ENCODE data around the gene PSMG3.

PSMG3 gene

DNA sequence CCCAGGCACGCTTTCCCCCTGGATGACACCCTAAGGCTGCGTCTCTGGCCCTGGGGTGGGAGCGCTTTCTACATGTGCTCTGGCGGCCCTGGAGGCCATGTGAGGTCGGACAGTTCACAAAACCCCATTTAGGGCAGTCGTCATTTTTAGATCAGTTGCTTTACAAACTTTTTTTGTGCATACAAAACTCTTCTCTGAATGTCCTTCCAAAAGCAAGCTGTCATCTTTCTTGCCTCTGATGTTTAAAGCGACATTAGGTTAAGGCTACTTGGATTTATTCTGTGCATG lies 33.4 kb downstream of the PSMG3 start:
- Histone ChIP-seq H3K27ac (no peak overlapping the region), H3K27me3 (ENCODE audit: insufficient read depth, low read depth) (no peaks in the 10 kb centered on the region), H3K4me2 (no peak overlapping the region), H3K9ac (no peak overlapping the region), H3K4me3 (IDR thresholded peaks at IDR 0.05; ENCODE audit: insufficient read depth, low read depth, low read length) (no peak overlapping the region), H3K79me2 (ENCODE audit: insufficient read depth, low read depth) (peaks cover 67% of the 10 kb centered on the region), H2AFZ (ENCODE audit: low read depth) (no peak overlapping the region), H3K36me3 (ENCODE audit: insufficient read depth) (no peaks in the 10 kb centered on the region; the same call in 1 of the 2 replicates), H4K20me1 (ENCODE audit: insufficient read depth) (peaks cover 2% of the 10 kb centered on the region; the same call in 1 of the 2 replicates), H3K4me1 (ENCODE audit: low read depth, poor library complexity, severe bottlenecking) (peaks cover 8% of the 10 kb centered on the region)
- TF ChIP-seq, protein P1, sequence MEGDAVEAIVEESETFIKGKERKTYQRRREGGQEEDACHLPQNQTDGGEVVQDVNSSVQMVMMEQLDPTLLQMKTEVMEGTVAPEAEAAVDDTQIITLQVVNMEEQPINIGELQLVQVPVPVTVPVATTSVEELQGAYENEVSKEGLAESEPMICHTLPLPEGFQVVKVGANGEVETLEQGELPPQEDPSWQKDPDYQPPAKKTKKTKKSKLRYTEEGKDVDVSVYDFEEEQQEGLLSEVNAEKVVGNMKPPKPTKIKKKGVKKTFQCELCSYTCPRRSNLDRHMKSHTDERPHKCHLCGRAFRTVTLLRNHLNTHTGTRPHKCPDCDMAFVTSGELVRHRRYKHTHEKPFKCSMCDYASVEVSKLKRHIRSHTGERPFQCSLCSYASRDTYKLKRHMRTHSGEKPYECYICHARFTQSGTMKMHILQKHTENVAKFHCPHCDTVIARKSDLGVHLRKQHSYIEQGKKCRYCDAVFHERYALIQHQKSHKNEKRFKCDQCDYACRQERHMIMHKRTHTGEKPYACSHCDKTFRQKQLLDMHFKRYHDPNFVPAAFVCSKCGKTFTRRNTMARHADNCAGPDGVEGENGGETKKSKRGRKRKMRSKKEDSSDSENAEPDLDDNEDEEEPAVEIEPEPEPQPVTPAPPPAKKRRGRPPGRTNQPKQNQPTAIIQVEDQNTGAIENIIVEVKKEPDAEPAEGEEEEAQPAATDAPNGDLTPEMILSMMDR (conservative IDR thresholded peaks at IDR 0.05; ENCODE audit: low read depth, low read length) = no peak

GRCh38 chr7:1535701-1536454 lies 34.0 kb downstream of the PSMG3 start:
- no peaks in the 10 kb centered on the region; the same call in 1 of the 2 replicates for H3K36me3 ChIP-seq (ENCODE audit: insufficient read depth)
- peaks cover 8% of the 10 kb centered on the region for H3K4me1 ChIP-seq (ENCODE audit: low read depth, poor library complexity, severe bottlenecking)
- H4K20me1 ChIP-seq (ENCODE audit: insufficient read depth) = peaks cover 2% of the 10 kb centered on the region; the same call in 1 of the 2 replicates
- H2AFZ ChIP-seq (ENCODE audit: low read depth) = no peak overlapping the region
- H3K79me2 ChIP-seq (ENCODE audit: insufficient read depth, low read depth) = peaks cover 69% of the 10 kb centered on the region
- H3K27me3 ChIP-seq (ENCODE audit: insufficient read depth, low read depth) = no peaks in the 10 kb centered on the region
- H3K27ac ChIP-seq = no peak overlapping the region
- H3K9ac ChIP-seq = no peak overlapping the region
- TF ChIP-seq, protein P1 (conservative IDR thresholded peaks at IDR 0.05; ENCODE audit: low read depth, low read length) = no peak
- no peak overlapping the region for H3K4me3 ChIP-seq (IDR thresholded peaks at IDR 0.05; ENCODE audit: insufficient read depth, low read depth, low read length)
- H3K4me2 ChIP-seq = no peak overlapping the region

DNA sequence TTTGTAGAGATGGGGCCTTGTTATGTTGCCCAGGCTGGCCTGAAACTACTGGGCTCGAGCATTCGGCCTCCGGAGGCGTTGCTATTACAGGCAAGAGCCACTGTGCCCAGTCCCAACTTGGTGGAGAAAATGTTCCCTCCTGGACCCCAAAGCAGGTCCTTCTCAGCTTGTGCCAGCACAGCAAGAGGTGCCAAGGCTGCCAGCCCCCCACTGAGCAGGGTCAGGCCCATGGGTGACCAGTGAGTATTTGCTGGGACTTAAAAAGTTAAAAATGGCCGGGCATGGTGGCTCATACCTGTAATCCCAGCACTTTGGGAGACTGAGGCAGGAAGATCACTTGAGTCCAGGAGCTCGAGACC lies 34.8 kb downstream of the PSMG3 start:
- H4K20me1 ChIP-seq (ENCODE audit: insufficient read depth) = peaks cover 2% of the 10 kb centered on the region; the same call in 1 of the 2 replicates
- no peaks in the 10 kb centered on the region for H3K27me3 ChIP-seq (ENCODE audit: insufficient read depth, low read depth)
- no peaks in the 10 kb centered on the region; the same call in 1 of the 2 replicates for H3K36me3 ChIP-seq (ENCODE audit: insufficient read depth)

DNA sequence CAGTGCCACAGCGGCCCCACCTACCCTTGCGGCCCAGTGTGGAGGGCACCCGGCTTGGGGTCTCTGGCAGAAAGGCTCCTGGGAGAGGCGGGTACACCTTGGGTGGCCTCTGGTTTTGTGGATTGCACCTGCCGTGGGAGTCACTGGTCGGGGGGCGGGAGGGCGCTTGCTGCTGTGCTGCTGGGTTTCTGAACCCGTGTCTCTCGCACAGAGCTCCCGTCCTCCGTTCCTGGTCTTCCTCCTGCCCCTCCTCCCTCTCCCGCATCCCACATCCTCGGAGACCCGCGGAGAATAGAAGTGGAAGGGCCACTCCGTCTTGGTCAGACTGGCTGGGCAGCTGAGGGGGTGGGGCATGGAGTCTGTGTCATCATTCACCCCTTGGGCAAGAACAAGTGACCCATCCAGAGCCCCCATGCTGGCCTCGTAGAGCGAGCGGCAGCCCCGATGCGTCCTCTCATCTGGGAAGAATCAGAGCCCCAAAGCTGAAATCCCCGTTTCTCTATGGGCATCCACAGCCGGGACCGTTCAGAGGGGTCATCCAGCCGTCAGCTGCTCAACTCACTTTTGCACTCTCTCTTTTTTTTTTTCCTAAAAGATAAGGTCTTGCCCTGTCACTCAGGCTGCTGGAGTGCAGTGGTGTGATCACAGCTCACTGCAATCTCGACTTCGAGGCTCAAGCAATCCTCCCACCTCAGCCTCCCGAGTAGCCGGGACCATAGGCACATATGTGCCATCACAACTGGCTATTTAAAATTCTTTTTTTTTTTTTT lies 35.3 kb downstream of the PSMG3 start:
- no peaks in the 10 kb centered on the region; the same call in 1 of the 2 replicates for H3K36me3 ChIP-seq (ENCODE audit: insufficient read depth)
- peaks cover 8% of the 10 kb centered on the region for H3K4me1 ChIP-seq (ENCODE audit: low read depth, poor library complexity, severe bottlenecking)
- peaks cover 69% of the 10 kb centered on the region for H3K79me2 ChIP-seq (ENCODE audit: insufficient read depth, low read depth)
- peaks cover 2% of the 10 kb centered on the region; the same call in 1 of the 2 replicates for H4K20me1 ChIP-seq (ENCODE audit: insufficient read depth)
- no peak overlapping the region for H3K4me2 ChIP-seq
- no peak overlapping the region for H3K9ac ChIP-seq
- no peak overlapping the region for H2AFZ ChIP-seq (ENCODE audit: low read depth)
- TF ChIP-seq, protein P1 (conservative IDR thresholded peaks at IDR 0.05; ENCODE audit: low read depth, low read length) = no peak
- no peak overlapping the region for H3K27ac ChIP-seq
- H3K27me3 ChIP-seq (ENCODE audit: insufficient read depth, low read depth) = peaks cover 4% of the 10 kb centered on the region; the same call in 1 of the 2 replicates
- H3K4me3 ChIP-seq (IDR thresholded peaks at IDR 0.05; ENCODE audit: insufficient read depth, low read depth, low read length) = no peak overlapping the region

More for the DNA sequence above, 34.8 kb downstream of the PSMG3 start:
- H3K9ac ChIP-seq = no peak overlapping the region
- H3K79me2 ChIP-seq (ENCODE audit: insufficient read depth, low read depth) = peaks cover 69% of the 10 kb centered on the region
- no peak overlapping the region for H3K4me2 ChIP-seq
- TF ChIP-seq, protein P1 (conservative IDR thresholded peaks at IDR 0.05; ENCODE audit: low read depth, low read length) = no peak
- H3K4me1 ChIP-seq (ENCODE audit: low read depth, poor library complexity, severe bottlenecking) = peaks cover 8% of the 10 kb centered on the region
- no peak overlapping the region for H2AFZ ChIP-seq (ENCODE audit: low read depth)
- no peak overlapping the region for H3K4me3 ChIP-seq (IDR thresholded peaks at IDR 0.05; ENCODE audit: insufficient read depth, low read depth, low read length)
- no peak overlapping the region for H3K27ac ChIP-seq
